GM12878 (cell line): ENCODE measurements around the gene YBX2. TPM values are rescaled to one million over a fixed set of nuclear protein-coding genes. Genes with fewer than 3 reads are reported as not detected.

ENCODE experiments used
- BMI1 ChIP-seq: fragments of 450-650 bp; IDR thresholded peaks from 2 replicates; pipeline ENCODE4 v1.6.1; 2016; ENCODE audit warnings: mild to moderate bottlenecking, moderate library complexity, borderline replicate concordance
- CBFB ChIP-seq: IDR thresholded peaks from 2 replicates; pipeline ENCODE4 v1.6.1; 2016; ENCODE audit warnings: antibody characterized with exemption, low read depth
- CHD1 ChIP-seq: IDR thresholded peaks from 2 replicates; pipeline ENCODE4 v1.6.1; 2012; ENCODE audit warnings: low read depth, low read length, improper control_type of control experiment
- CHD2 ChIP-seq: IDR thresholded peaks from 2 replicates; pipeline ENCODE4 v1.6.1; 2011; ENCODE audit warnings: low read depth, low read length, improper control_type of control experiment, borderline replicate concordance
- EGR1 ChIP-seq, 2 experiments: IDR thresholded peaks; 1 replicate in 1 of 2; 2 replicates in 1 of 2; pipeline ENCODE4 v1.6.1; 2011 to 2012; ENCODE audit warnings: low read depth in 2 of 2, low read length in 2 of 2, borderline replicate concordance in 1 of 2, mild to moderate bottlenecking in 1 of 2, moderate library complexity in 1 of 2
- EP300 ChIP-seq, 2 experiments: fragments of 150-350 bp in 1 of 2; IDR thresholded peaks; 2 replicates each; pipeline ENCODE4 v1.6.1; 2011 to 2012; ENCODE audit warnings: low read depth in 2 of 2, low read length in 2 of 2, borderline replicate concordance in 1 of 2, improper control_type of control experiment in 1 of 2, inconsistent platforms in 1 of 2; ENCODE audit not compliant: control insufficient read depth in 1 of 2
- ETV6 ChIP-seq, 2 experiments: fragments of 450-650 bp in 1 of 2; IDR thresholded peaks in 1 of 2; conservative IDR thresholded peaks in 1 of 2; 2 replicates each; pipeline ENCODE4 v1.6.1; 2014; ENCODE audit warnings: antibody characterized with exemption in 1 of 2, borderline replicate concordance in 1 of 2, low read depth in 1 of 2, mild to moderate bottlenecking in 1 of 2, moderate library complexity in 1 of 2
- IKZF2 ChIP-seq, 2 experiments: fragments of 450-650 bp; IDR thresholded peaks; 2 replicates each; pipeline ENCODE4 v1.6.1; 2017; ENCODE audit warnings: mild to moderate bottlenecking in 2 of 2, moderate library complexity in 2 of 2
- MEF2A ChIP-seq: IDR thresholded peaks from 2 replicates; pipeline ENCODE4 v1.6.1; 2011; ENCODE audit warnings: low read depth, mild to moderate bottlenecking, low read length, moderate library complexity; ENCODE audit not compliant: insufficient read depth
- NBN ChIP-seq: fragments of 450-650 bp; IDR thresholded peaks from 2 replicates; pipeline ENCODE4 v1.6.1; 2016
- NFXL1 ChIP-seq: fragments of 450-650 bp; IDR thresholded peaks from 2 replicates; pipeline ENCODE4 v1.6.1; 2017; ENCODE audit warnings: antibody characterized with exemption, mild to moderate bottlenecking, borderline replicate concordance
- POU2F2 ChIP-seq: IDR thresholded peaks from 3 replicates; pipeline ENCODE4 v1.6.1; 2011; ENCODE audit warnings: low read depth, mild to moderate bottlenecking, low read length, borderline replicate concordance
- RUNX3 ChIP-seq: IDR thresholded peaks from 2 replicates; pipeline ENCODE4 v1.6.1; 2012; ENCODE audit warnings: low read length, inconsistent platforms
- SIX5 ChIP-seq: IDR thresholded peaks from 2 replicates; pipeline ENCODE4 v1.6.1; 2011; ENCODE audit warnings: mild to moderate bottlenecking, low read depth, low read length, moderate library complexity; ENCODE audit not compliant: severe bottlenecking
- SMARCA5 ChIP-seq: fragments of 450-650 bp; IDR thresholded peaks from 2 replicates; pipeline ENCODE4 v1.6.1; 2017; ENCODE audit warnings: mild to moderate bottlenecking
- SMC3 ChIP-seq: IDR thresholded peaks from 2 replicates; pipeline ENCODE4 v1.6.1; 2011; ENCODE audit warnings: low read length, improper control_type of control experiment, borderline replicate concordance
- SP1 ChIP-seq: IDR thresholded peaks from one replicate; pipeline ENCODE4 v1.6.1; 2011; ENCODE audit warnings: low read depth, low read length
- TBL1XR1 ChIP-seq: IDR thresholded peaks from 2 replicates; pipeline ENCODE4 v1.6.1; 2012; ENCODE audit warnings: low read depth, low read length, improper control_type of control experiment
- polyA plus RNA-seq, 11 experiments: library from polyadenylated mRNA; depleted of rRNA in 4 of 11; unstranded in 6 of 11; stranded (reverse) in 5 of 11; fragments of >200 nt; fragmentation: Nextera tagmentation in 4 of 11; fragmentation: Illumina TruSeq in 1 of 11; extraction: Ambion mirVana in 4 of 11; extraction: Trizol in 1 of 11; gene quantifications; 1 replicate in 1 of 11; 2 replicates in 10 of 11; pipeline versions ENCODE4 v1.2.1 to v1.2.3, GENCODE V29; 2011 to 2016; ENCODE audit warnings: inconsistent platforms in 2 of 11, missing spikeins in 2 of 11, low read depth in 1 of 11
- total RNA-seq, 4 experiments: library from RNA; depleted of rRNA in 3 of 4; stranded (reverse); fragments of >200 nt in 3 of 4; fragmentation: Illumina TruSeq in 1 of 4; extraction: Trizol in 1 of 4; gene quantifications; 2 replicates each; pipeline versions ENCODE4 v1.2.1 to v1.2.3, GENCODE V29; 2013 to 2021
- TF ChIP-seq, protein P1 (sequence below): fragments of 450-650 bp; IDR thresholded peaks from 2 replicates; pipeline ENCODE4 v1.6.1; 2017; ENCODE audit warnings: mild to moderate bottlenecking, low read depth, inconsistent platforms; ENCODE audit not compliant: poor library complexity, severe bottlenecking
- TF ChIP-seq, protein P2 (sequence below): fragments of 450-650 bp; IDR thresholded peaks from 2 replicates; pipeline ENCODE4 v1.6.1; 2017; ENCODE audit warnings: low read depth, mild to moderate bottlenecking, moderate library complexity
- TF ChIP-seq, protein P3 (sequence below): fragments of 450-650 bp; IDR thresholded peaks from 2 replicates; pipeline ENCODE4 v1.6.1; 2018; ENCODE audit warnings: mild to moderate bottlenecking, low read depth, moderate library complexity; ENCODE audit not compliant: partially characterized antibody

The YBX2 gene
- total and polyA plus RNA-seq, 10 of the 15 experiments (the other 5 are each of a cell fraction or from before 2014, with no cell fraction given): not detected

DNA sequence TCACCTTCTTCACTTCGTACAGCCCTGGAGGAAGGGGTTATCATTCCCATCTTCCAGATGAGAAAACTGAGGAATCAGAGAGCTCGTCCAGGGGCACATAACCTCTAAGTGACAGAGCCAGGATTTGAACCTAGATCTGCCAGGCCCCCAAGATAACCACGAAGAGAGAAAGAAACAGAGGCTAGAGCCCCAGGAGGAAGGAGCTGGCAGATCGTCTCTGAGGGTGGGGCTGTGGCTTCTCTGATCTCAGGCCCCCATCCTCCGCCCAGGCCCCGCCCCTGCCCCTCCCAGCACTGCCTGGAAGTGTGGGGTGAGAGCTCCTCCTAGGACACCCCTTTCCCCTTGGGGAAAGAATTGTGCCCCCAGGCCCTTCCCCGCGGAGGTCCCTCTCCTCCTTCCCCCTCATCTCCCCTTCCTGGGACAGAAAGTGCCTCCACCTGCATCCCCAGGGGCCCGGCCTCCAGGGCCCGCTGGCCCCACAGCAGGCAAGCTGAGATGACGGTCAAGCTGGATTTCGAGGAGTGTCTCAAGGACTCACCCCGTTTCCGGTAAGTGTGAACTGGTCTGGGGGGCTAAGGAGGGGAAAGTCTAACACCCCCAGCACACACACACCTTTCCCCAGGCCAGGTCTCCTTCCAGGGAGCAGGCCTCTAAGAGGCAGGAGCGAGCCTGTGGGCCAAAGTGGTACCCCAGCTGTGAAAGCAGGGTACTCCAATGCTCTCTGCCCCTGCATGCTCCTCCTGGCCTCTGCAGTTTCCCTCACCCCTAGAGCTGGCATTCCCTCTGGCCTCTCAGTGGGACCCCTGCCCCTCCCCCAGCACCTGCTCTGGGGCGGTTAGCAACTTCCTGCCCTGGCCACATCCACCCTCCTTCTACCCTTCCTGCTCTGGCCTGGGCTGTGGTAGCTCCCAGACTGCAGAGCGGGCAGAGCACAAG lies 42.1 kb upstream of the YBX2 start, which contains the start of gene ACAP1 (continued):
- TF ChIP-seq, protein P1, sequence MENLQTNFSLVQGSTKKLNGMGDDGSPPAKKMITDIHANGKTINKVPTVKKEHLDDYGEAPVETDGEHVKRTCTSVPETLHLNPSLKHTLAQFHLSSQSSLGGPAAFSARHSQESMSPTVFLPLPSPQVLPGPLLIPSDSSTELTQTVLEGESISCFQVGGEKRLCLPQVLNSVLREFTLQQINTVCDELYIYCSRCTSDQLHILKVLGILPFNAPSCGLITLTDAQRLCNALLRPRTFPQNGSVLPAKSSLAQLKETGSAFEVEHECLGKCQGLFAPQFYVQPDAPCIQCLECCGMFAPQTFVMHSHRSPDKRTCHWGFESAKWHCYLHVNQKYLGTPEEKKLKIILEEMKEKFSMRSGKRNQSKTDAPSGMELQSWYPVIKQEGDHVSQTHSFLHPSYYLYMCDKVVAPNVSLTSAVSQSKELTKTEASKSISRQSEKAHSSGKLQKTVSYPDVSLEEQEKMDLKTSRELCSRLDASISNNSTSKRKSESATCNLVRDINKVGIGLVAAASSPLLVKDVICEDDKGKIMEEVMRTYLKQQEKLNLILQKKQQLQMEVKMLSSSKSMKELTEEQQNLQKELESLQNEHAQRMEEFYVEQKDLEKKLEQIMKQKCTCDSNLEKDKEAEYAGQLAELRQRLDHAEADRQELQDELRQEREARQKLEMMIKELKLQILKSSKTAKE: peak; percentile 15
- TF ChIP-seq, protein P2, sequence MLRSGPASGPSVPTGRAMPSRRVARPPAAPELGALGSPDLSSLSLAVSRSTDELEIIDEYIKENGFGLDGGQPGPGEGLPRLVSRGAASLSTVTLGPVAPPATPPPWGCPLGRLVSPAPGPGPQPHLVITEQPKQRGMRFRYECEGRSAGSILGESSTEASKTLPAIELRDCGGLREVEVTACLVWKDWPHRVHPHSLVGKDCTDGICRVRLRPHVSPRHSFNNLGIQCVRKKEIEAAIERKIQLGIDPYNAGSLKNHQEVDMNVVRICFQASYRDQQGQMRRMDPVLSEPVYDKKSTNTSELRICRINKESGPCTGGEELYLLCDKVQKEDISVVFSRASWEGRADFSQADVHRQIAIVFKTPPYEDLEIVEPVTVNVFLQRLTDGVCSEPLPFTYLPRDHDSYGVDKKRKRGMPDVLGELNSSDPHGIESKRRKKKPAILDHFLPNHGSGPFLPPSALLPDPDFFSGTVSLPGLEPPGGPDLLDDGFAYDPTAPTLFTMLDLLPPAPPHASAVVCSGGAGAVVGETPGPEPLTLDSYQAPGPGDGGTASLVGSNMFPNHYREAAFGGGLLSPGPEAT: no peak; the same call in none of the 2 replicates
- TF ChIP-seq SP1: peak; percentile 28
- no peak for TF ChIP-seq SMC3
- TF ChIP-seq, protein P3, sequence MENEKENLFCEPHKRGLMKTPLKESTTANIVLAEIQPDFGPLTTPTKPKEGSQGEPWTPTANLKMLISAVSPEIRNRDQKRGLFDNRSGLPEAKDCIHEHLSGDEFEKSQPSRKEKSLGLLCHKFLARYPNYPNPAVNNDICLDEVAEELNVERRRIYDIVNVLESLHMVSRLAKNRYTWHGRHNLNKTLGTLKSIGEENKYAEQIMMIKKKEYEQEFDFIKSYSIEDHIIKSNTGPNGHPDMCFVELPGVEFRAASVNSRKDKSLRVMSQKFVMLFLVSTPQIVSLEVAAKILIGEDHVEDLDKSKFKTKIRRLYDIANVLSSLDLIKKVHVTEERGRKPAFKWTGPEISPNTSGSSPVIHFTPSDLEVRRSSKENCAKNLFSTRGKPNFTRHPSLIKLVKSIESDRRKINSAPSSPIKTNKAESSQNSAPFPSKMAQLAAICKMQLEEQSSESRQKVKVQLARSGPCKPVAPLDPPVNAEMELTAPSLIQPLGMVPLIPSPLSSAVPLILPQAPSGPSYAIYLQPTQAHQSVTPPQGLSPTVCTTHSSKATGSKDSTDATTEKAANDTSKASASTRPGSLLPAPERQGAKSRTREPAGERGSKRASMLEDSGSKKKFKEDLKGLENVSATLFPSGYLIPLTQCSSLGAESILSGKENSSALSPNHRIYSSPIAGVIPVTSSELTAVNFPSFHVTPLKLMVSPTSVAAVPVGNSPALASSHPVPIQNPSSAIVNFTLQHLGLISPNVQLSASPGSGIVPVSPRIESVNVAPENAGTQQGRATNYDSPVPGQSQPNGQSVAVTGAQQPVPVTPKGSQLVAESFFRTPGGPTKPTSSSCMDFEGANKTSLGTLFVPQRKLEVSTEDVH: no peak
- 0 out of 3 replicates have a peak, but pooled peaks of 1 of the 2 experiments have one; percentile 3 for TF ChIP-seq EGR1 (IDR thresholded peaks at IDR 0.05; ENCODE audit: borderline replicate concordance in 1 of 2, low read depth in 2 of 2, low read length in 2 of 2)
- 0 out of 2 replicates have a peak, but pooled peaks have one; percentile 20 for TF ChIP-seq CHD1
- peak; percentile 8 to 52; a peak in 3 of 4 replicates for TF ChIP-seq IKZF2 (IDR thresholded peaks at IDR 0.05)
- TF ChIP-seq NFXL1: no peak
- peak; percentile 84 for TF ChIP-seq CHD2
- TF ChIP-seq SMARCA5: peak; percentile 78; the same call in 1 of the 2 replicates
- 0 out of 3 replicates have a peak, but pooled peaks have one; percentile 27 for TF ChIP-seq POU2F2
- TF ChIP-seq ETV6 (conservative IDR thresholded peaks at IDR 0.05 in 1 of 2, IDR thresholded peaks at IDR 0.05 in 1 of 2; ENCODE audit: borderline replicate concordance in 1 of 2, low read depth in 1 of 2): 0 out of 4 replicates have a peak, but pooled peaks of 1 of the 2 experiments have one; percentile 24
- no peak for TF ChIP-seq BMI1
- peak; percentile 22; the same call in 1 of the 2 replicates for TF ChIP-seq CBFB
- no peak for TF ChIP-seq TBL1XR1
- TF ChIP-seq MEF2A: 0 out of 2 replicates have a peak, but pooled peaks have one; percentile 8
- TF ChIP-seq RUNX3: peak; percentile 89
- TF ChIP-seq SIX5: no peak
- peak in 1 of 2 experiments; percentile 13; a peak in 1 of 4 replicates for TF ChIP-seq EP300 (IDR thresholded peaks at IDR 0.05; ENCODE audit: borderline replicate concordance in 1 of 2, control insufficient read depth in 1 of 2, low read depth in 2 of 2, low read length in 2 of 2)
- TF ChIP-seq NBN: peak; percentile 45; the same call in 1 of the 2 replicates
